ENCODE data around the gene MFRP.

GRCh38 chr11:119378851-119379465 is 32.5 kb upstream of the MFRP start:
- TF ChIP-seq CTCF (conservative IDR thresholded peaks at IDR 0.05): no peak
- TF ChIP-seq ZFX (IDR thresholded peaks at IDR 0.05): no peak
